Skin of body (tissue), 2 donors: ENCODE results near the gene FXYD5. TPM values are rescaled to one million over a fixed set of nuclear protein-coding genes. Genes with fewer than 3 reads are reported as not detected.
"Not testable (repeated sequence)": the region's sequence is repeated elsewhere in the genome, so short reads cannot be mapped to it uniquely, and the experiment has no call there.

ENCODE experiments used
- DNase-seq: peaks from one replicate; lab custom pipeline; 2025; lab: John Stamatoyannopoulos, UW
- total RNA-seq: library from RNA; depleted of rRNA; stranded (reverse); fragments of >200 nt; gene quantifications from one replicate; pipeline ENCODE4 v1.2.3, GENCODE V29; 2014

The FXYD5 gene
- total RNA-seq, 1 donor from 2014 or later, result 10.7 TPM

DNA sequence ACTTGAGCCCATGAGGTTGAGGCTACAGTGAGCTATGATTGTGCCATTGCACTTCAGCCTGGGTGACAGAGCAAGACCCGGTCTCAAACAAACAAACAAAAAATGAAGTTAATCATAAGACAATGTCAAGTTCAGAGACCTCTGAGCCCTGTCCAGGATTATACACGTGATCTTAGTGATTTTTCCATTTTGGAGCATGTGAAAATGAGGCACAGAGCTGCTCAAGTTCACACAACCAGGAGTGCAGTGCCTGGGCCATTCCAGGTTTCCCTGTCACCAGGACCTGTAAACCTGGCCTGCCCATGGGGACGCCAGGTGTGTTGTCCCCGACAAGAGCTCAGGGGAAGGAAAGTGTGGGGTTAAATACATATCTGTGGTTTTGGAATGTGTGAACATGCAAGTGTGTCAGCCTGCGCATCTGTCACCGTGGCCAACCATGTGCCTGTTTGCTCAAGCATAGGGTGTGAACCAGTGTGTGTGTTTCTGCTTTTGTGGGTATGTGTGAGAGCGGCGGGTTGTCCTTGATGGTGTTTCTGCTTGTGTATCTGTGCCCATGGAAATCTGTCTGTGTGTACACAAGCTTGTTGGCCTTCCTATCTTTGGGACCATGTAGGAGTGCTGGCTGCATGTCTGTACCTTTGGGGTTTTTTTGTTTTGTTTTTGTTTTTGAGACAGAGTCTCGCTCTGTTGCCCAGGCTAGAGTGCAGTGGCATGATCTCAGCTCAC is 17.4 kb upstream of the FXYD5 start:
- DNase-seq, result no peak

- peak; percentile 68 for DNase-seq
Measured at GRCh38 chr19:35138305-35138892, 16.1 kb upstream of the FXYD5 start, which contains the start of gene FXYD1. Gene FXYD1 (plus strand): TSS chr19:35138824. CDS start chr19:35140080, 1,256 bp downstream.

DNA sequence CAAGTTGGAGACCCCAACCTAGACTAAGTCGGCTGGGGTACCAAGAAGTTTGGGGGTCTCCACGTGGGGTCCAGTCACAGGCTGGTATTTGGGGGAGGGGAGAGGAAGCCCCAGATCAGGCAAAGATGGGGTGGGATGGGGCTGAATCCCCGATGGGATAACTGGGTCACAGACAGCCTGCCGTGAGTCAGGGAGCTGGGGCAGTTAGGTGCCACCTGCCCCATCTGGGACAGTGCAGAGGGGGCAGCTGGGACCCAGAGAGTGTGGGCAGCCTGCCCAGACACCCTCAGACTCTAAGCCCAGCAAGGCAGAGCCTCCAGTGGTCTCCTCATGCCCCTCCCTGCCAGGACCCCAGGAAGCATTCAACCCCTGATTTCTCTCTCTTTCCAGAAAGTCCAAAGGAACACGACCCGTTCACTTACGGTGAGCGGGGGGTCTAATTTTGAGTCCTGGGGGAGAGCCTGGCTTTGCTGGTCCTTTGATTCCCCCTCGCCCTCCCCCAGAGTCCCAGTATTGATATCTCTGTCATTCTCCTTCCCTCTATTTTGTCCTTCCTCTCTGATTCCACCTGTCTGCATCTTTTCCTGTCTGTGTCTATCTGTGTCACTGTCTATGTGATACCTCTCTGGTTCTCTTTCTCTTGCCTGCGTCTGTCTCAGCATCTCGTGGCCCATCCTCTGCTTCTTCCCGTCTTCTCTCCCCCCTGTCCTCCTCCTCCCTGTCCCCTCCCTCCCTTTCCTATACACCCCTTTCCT is 14.2 kb upstream of the FXYD5 start:
- DNase-seq, result no peak

DNA sequence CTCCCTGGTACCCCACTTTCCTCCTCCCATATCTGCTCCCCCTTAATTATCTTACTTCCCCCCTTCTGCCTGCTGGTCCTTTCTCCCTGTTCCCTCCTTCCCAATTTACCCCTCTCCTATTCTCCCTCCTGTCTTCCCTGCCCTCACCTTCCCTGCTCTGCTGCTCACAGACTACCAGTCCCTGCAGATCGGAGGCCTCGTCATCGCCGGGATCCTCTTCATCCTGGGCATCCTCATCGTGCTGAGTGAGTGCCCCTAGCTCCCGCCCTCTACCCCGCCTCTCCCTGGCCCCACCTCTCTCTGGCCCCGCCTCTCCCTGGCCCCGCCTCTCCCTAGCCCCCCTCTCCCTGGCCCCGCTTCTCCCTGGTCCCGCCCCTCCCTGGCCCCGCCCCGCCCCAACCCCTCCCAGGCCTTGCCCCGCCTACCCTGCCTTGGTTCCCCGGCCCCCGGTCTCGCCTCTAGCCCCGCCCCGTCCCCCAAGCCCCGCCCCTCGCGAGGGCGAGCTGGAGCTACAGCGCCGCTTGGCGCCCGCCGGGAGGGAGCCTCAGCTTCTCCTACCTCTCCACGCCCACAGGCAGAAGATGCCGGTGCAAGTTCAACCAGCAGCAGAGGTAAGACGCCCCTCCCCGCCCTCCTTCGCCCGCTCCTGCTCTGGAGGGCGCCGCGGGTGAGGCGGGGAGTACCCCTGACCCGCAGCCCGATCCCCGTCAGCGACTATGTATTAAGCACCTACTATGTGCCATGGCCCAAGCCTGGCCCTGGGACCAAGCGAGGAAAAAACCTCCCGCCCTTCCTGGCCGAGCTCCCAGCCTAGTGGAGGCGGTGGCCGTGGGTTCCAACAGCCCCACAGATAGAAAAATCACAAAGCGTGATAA is 13.3 kb upstream of the FXYD5 start:
- peak; percentile 90 for DNase-seq

DNA sequence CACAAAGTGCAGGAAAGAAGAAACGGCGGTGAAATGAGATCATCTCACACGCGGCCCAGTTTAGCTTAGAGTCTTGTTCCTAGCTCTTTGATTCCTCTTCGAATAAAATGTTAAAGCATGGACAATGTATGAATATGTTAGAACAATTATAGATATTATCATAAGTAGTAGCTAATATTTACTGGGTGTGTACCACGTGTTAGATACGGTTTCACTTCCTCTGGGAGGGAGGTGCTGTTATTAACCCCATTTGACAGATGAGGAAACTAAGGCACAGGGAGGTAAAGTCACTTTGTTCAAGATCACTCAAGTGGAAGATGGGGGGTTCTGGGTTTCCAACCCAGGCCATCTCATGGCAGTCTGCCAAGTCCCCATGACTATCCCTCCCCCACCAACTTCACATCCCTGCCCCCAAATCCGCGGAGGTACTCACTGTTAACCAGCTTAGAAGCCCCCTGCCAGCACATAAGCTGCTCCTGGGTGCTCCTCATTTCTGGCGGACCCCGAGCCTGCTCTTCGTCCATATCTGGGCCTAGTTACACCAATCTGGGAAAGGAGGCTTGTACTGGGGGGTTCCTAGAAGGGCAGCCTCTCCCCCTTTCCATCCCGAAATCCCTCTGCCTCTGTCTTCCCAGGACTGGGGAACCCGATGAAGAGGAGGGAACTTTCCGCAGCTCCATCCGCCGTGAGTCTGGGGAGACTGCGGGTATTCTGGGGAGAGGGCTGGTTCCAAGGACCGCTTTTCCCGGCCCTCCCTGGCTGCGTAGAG is 12.5 kb upstream of the FXYD5 start:
- no peak for DNase-seq

- DNase-seq, result no peak
Measured at GRCh38 chr19:35142606-35143230, 11.8 kb upstream of the FXYD5 start.

- DNase-seq, result no peak
Measured at GRCh38 chr19:35143231-35143715, 11.3 kb upstream of the FXYD5 start, which contains the start of gene FXYD7. Gene FXYD7 (plus strand): TSS chr19:35143255. CDS start chr19:35143334, 79 bp downstream.

DNA sequence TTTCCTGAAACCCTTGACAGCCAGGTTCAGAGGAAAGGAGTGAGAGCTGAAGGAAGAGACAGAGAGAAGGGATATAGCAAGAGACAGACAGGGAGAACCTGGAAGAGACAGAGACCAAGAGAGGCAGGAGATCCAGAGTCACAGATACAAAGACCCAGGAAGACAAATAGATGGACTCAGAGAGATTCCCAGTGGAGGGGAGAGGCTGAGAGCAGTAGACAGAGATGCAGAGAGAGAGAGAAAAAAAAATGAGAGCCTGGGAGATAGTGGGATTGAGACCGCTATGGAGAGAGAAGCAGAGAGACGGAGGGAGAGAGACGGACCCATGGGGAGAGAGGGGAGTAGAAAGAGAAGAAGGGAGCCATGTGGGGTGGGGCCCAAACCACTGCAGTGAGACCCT is 10.7 kb upstream of the FXYD5 start:
- no peak for DNase-seq

GRCh38 chr19:35144259-35144599 is 10.3 kb upstream of the FXYD5 start:
- DNase-seq, result no peak

GRCh38 chr19:35144600-35145436 is 9.7 kb upstream of the FXYD5 start:
- DNase-seq, result no peak

DNA sequence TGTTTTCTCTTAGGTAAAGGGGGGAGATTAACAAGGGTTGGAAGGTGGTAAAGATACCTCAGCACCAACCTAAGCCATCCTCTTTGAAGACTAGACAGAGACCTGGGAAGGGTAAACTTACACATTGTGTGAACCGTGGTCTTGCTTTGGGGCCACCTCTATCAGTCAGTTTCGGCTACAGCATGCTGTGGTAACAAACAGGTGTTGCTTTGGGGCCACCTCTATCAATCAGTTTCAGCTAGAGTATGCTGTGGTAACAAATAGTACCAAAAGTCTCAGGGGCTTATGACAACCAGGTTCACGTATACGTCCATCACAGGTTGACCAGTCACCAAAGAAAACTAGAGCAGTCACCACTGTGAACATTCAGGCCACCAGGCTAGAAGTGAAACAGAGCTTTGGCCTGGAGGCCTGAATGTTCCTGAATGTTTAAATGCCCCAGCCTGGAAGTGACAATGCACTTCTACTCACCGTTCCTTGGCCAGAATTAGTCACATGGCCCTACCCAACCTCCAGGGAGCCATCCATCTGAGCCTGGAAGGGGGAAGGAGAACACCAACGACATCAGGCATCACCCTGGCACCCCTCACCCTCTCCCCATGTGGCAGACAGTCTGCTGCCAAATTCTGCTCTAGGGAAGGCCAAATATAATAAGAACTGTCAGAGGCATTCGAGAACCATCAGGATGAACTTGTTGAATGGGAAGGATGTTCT is 7.6 kb upstream of the FXYD5 start:
- no peak for DNase-seq

- no peak for DNase-seq
Measured at GRCh38 chr19:35149463-35149862, 5.1 kb upstream of the FXYD5 start.

DNA sequence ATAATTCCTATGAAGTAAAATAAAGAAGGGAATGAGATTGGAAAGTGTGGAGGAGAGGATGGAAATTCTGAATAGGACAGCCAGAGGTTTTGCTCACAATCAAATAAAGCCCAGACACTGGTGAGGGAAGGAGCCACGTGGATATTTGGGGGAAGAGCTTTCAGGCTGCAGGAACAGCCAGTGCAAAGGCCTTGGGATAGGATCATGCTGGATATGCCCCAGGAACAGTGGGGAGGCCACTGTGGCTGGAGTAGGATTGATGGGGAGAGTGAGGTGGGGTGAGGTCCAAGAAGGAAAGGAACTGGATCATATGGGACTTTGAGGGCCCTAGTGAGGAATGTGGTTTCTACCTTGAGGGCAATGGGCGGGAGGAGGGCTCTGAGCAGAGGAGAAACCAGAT is 4.1 kb upstream of the FXYD5 start:
- no peak for DNase-seq

GRCh38 chr19:35151273-35152065 is 3.1 kb upstream of the FXYD5 start:
- DNase-seq, result no peak

DNA sequence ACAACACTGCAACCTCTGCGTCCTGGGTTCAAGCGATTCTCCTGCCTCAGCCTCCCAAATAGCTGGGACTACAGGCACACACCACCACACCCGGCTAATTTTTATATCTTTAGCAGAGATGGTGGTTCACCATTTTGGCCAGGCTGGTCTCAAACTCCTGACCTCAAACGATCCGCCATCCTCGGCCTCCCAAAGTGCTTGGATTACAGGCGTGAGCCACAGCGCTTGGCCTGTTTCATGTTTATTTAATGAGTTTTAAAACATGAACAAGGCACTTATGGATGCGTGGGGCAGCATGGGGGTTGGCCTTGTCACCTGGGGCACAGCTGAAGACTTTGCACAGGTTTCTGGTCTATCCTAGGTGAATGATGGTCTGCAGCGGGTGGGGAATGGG is 1.4 kb upstream of the FXYD5 start:
- DNase-seq, result not testable (repeated sequence)

DNA sequence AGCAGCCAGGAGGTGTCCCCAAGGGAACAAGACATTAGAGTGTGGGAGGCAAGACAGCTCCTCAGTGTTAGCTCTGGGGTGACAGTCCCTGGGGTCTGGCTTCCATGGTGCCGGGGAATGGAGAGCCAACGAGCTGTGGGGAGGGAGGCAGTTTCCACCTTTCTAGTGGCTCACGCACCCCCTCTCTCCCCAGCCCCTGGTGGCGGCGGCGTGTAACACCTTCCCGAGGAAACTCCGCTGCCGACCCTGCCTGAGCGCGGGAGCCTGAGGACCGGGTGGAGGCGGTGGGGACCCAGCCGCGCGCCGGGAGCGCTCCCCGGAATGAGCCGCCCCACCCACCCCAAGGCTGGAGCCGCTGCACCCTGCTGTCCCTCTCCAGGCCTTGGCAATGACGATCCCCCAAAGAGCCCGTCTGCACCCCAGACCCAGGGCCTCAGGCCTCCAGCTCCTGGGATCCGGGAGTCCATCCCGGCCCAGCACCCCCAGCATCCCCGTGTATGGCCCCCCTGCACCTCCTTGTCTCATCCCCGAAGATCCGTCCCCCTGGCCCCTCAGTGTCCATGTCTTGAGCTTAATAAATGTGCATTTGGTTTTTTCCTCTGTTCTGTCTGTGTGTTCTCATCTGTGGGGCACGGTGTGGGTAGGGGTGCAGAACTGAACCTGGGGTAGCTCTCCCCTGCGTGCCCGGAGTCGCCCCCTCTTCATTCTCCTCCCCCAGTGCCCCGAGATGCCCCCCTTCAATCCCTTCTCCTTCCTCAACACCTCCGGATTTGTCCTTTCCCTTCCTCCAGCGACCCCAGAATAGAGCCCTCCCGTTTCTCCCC is 622 bp upstream of the FXYD5 start:
- DNase-seq, result no peak

- no peak for DNase-seq
Measured at GRCh38 chr19:35155441-35155840, 906 bp downstream of the FXYD5 start.
